GM21360 (cell line): ENCODE measurements around the gene SLC2A9.

Experiments
- ATAC-seq: cut with Tn5 transposase; IDR thresholded peaks from one replicate; pipeline ENCODE4 v1.9.1; 2021; ENCODE audit warnings: mild to moderate bottlenecking, moderate library complexity; ENCODE audit not compliant: unreplicated experiment

SLC2A9 gene

DNA sequence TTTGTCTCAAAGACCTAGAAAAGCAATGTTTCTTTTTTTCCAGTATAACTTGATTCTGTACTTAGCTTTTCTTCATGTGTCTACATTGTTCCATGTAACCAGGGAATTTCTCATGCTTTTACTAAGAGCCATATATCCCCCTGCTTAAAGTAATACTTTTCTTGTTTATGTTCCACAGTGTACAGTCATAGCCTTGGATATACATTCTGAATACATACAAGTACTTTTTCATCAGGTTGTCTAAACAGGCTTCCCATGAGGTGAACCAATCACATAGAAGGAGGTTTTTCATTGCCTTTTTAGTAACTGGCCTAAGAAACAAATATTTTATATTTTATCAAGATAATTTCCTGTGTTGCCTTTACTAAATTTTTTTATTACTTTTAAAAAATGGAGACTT, 52.8 kb downstream of the SLC2A9 start:
- no peak for ATAC-seq

DNA sequence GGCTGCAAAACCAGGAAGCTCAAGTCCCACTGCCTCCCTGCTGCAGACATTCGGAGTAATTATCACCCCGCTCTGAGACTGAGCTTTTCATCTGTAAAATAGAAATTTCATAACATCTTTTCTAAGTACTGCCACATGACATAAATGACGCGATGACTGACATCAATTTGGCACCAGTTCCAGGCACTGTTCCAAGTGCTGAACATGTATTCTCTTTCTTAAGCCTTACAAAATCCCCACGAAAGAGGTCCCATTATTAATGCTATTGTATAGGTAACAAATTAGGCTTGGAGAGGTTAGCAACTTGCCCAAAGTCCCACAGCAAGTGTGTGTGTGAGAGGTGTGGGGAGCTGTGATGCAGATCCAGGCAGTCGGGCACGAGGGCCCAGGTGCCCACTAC, 56.4 kb downstream of the SLC2A9 start:
- ATAC-seq, result no peak

DNA sequence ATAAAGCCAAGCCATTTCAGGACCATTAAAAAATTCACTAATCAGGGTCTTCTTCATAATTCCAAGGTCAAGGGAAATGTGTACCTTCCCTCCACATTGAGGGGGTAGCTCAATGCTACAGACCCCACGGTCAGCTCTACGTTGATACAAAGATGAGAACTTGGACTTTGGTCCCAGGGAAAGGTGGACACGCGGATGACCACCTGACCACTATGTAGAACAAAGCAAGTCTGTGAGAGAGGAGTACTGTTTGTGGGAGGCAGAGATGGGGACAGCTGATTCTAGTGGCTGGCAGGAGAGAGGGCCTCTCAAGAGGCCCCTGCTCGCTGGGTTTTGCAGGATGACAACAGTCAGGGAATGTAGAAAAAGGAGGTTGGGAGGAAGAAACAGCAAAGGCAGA, 58.0 kb downstream of the SLC2A9 start:
- ATAC-seq, result no peak

DNA sequence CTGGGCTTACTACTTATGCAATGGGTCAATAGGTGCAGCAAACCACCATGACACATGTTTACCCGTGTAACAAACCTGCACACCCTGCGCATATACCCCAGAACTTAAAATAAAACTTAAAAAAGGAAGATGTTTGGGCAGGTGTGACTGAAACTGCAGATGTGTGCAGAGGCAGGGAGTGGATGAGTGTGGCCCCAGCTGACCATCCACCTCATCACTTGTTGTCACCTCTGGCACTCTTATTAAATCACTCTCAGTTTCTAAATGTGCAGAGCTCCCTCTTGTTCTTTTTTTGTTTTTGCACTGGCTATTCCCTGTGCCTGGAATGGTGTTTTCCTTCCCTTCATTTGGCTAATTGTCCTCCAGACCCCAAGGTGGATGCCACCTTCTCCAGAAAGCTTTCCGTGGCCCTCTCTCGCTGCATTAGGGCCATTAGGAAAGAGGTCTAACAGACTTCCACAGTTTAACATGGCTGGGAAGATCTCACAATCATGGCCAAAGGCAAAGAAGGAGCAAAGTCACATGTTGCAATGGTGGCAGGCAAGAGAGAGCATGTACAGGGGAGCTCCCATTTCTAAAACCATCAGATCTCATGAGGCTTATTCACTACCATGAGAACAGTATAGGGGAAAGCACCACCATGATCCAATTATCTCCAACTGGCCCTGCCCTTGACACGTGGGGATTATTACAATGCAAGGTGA, 58.5 kb downstream of the SLC2A9 start:
- no peak for ATAC-seq

DNA sequence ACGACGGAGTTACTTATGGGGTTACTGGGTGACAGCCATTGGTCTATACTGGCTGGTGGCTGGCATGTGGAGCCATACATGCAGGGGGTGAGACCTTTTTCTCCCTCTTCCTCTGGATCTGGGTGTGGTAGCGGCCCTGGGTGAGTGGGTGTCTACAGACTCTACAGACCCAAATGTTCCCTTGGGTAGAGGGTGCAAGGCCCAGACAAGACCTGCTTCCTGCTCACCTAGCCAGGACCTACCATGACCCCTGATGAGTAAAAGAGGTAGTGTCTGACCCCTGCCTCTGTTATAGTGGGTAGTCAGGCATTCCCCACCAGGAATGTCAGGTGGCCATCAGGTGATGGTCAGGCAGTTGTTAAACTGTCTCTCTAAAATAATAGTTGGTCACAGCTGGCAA, 66.8 kb downstream of the SLC2A9 start:
- no peak for ATAC-seq

DNA sequence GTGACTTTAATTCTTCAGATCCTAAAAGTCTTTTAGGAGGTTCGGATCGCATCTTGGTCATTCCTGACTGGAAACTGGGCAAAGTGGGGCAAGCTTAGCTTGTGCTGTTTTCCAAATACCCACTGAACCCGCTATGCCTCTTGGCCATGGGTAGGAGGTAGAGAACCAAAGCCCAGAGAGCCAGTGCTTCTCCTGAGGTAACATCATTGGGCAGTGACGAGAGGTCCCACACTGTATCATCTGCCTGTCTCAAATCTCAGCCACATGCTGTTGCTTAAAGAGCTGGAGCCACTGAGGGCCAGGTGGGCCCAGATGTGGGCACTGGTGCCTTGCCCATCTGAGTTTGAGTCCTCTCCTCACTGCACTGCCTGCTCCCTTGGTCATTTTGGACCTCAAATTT, 68.2 kb downstream of the SLC2A9 start:
- ATAC-seq, result no peak

DNA sequence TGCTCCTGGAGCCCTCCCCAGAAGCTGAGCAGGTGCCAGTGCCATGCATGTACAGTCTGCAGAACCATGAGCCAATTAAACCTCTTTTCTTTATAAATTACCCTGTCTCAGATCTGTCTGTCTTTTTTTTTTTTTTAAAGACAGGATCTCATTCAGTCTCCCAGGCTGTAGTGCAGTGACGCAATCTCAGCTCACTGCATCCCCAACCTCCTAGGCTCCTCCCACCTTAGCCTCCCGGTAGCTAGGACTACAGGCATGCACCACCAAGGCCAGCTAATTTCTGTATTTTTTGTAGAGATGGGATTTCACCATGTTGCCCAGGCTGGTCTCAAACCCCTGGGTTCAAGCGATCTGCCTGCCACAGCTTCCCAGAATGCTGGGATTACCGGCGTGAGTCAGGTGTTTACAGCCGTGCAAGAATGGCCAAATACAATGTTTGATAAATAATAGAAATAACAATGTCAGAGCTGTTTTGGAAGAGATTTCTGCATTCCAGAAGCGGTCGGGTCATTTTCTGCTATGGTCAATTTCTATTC, 68.8 kb downstream of the SLC2A9 start:
- ATAC-seq, result no peak

DNA sequence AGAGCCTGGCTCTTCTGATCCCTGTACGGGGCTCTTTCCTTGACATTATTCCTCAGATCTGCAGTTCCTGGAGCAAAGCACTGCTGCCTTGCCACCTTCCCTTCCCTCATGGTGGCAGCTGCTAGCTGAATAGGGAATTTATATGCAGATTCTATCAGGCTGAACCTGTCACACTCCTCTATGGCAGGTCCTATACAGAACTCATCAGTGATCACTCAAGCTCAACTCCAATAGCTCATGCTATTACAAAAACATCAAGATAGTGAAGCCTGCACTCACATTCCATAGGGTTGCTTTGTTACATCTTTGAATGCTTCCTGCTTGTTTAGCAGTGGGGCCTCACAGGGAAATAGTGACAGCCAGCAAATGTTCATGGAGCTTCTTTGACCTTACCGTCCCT, 71.7 kb downstream of the SLC2A9 start:
- no peak for ATAC-seq

DNA sequence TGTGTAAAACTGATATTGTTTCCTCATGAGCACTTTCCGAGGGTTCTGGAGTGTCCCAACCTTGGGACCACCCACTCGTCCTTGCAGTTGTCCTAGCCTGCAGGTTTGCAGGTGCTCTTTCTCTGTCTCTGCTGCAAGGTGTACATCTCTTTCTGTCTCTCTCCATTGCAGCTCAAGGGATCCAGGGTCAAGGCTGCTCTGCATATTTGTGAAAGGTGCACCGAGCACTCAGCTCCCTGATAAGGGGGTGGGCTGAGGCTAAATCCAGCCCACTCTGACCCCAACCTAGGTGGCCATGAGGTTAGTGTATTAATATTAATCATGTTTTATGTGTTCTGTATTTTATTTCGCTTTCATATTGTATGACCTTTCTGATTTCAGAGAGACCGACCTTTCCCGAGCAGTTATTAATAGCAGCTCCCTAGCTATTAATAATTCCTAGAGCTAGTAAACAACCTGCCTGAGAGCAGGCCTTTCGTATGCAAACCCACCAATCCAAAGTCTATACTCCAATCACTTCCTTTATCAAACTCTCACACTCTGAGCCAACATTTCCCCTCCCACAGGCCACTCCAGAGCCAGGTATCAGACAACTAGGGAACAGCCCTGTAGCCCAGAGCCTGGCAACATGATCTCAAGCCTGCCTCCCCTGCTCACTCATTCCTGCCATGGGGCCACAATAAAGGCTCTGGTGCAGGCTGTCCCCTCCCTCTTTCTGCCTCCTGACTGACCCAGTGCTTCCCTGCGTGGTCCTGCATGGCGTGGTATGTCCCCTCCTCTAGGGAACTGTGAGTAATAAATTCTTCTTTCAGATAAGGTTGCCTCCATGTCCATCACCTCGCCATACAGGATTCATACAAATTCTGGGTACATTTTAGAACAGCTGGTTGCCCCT, 73.9 kb downstream of the SLC2A9 start:
- no peak for ATAC-seq

DNA sequence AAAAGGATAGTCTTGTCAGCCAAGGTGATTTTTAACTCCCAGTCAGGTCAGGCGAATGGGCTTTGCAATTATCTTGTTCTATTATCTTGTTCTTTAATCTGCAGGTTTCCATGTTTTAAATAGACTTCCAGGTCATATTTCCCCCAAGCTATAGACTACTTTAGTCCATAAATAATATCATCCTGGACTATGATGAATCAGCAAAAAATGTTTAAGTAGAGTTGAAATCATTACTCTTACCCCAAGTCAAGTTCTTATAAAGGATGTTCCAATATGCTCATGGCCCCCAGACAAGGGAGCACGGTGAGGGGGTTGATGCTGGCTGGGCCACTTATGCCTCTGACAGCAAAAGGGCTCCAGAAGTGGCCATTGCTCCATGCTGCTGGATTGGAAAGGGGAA, 75.1 kb downstream of the SLC2A9 start:
- no peak for ATAC-seq

DNA sequence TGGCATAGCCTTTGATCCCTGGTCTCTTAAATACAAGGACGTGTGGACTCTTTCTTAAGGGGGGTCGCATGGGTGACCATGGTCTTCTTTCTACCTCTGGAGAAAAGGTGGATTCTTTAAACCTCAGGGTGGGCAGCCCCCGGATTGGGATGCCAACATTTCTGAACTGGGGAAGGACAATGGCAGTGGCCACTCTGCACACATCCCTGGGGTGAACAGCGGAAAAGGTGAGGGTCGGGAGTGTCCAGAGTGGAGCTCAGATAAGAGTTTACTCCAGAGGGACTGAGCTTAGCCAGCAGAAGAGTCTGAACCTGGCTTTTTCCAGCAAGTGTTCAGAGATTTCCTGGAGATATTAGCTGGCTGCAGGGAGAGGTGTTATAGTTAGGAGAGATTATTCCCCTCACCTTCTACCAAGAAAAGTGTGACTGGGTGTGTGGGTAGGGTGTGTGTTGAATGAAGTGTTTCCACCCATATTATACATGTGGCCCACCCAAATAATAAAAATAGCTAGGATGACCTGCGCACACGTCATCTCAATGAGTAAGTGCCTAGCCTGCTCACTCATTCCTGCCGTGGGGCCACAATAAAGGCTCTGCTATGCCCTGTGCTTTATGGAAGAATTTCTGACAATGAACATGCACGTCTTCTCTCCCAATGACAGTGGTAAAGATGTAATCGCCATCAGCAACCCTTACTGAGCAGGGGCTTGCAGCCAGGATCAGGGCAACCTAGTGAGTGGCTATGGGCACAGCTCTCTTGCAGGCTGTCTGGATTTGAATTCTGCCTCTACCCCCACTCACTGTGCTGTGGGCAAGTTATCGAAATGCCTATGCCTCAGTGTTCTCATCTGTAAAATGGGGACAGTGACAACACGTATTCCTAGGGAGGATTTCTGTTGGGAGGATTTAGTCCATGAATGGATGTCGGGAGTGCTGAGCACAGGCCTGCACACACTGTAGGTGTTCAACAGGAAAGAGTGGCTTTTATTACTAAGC, 76.6 kb downstream of the SLC2A9 start:
- ATAC-seq, result no peak

DNA sequence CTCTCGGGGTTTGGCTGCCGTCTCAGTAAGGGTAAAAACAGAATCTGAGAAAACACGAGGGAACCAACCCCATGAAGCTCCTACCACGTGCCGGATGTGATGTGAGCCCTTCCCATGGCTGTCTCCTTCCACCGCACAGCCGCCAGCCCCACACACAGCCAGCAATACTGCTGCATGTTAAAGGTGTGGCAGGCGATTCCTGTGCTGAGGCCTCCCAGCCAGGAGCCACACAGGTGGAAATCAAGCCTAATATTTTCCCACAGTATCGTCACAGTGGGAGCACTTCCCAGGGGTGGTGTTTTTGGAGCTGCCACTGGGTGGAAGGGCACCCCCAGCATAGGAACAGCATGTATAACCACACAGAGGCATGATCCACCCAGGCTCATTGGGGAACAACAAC, 77.5 kb downstream of the SLC2A9 start:
- ATAC-seq, result no peak

DNA sequence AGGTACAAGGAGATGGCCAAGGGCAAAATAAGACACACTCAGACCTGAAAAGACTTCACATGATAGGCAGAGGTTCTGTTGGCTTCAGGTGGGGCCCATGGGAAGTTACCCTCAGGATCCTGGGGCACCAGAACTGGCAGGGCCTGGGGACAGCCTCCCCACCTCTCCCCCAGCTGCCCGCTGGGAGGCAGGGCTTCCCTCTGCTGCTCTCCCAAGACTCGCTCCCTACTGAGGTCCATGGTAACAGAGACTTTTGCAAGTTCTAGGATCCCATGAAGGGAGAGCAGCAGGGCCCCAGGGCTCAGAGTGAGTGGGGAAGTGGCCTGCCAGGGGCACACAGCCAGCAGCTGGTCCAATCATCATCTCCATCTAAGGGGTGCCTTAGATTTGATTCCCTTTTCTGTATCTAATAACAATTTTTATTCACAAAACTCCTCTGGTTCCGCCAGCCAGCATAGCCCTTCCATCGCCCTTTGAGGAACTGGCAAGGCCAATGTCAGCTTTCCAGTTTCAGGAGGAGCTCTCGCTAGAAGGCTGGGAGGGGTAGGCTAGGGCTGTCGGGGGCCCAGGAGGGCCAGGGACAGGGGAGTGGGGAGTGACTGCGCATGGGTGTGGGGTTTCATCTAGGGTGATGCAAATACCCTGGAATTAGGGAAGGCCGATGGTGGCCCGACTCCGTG, 78.2 kb downstream of the SLC2A9 start:
- no peak for ATAC-seq

DNA sequence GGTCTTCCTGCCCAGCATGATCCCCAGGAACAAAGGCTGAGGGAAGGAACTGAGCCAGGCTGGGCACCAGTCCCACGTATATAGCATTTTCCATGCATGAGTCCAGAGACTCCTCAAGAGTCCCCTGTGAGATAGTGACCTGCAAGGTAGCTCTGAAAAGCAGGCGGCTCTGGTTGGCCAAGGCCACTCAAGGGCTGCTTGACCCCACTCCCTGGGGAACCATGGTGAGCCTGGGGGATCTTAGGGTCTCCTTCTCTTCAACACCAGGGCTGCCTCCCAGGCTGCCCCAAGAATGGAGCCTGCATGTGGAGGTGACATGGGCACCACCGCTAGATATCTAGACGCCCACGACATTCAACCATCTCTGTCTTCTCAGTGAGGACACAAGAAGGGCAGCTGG, 79.2 kb downstream of the SLC2A9 start:
- no peak for ATAC-seq

DNA sequence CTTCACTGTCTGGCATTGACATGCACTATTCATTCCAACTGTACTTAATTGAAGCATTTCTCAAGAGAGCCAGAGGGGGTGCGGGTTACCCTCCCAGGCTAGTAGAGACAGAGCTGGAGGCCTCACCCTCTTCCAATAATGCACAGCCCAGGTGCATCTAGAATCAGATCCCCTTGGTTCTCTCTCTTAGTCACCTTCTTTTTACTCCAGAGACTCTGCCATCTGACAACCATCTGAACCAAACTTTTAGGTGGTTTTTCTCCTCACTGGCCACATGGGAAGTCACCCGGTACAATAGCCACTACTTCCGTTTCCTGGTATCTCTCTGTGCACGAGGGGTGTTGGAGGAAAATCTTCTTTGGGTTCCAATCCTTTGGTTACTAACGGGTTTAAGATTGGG, 81.3 kb downstream of the SLC2A9 start:
- no peak for ATAC-seq

DNA sequence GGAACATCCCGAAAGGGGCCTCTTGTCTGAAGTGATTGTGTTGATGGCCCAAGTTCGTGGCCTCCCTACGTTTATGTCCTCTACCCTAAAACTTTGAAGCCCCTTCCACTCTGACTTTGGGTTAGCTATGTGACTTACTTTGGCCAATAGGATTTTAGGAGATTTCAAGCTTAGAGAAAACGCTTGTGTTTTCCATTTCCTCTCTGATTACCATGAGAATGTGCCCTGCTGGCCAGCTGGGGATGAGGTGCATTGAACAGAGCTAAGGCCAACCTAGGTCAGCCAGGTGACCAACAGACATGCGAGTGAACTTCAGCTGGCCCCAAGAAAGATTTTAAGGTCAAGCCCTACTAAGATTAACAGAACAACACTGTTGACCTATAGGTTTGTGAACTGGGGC, 82.4 kb downstream of the SLC2A9 start:
- ATAC-seq, result no peak

DNA sequence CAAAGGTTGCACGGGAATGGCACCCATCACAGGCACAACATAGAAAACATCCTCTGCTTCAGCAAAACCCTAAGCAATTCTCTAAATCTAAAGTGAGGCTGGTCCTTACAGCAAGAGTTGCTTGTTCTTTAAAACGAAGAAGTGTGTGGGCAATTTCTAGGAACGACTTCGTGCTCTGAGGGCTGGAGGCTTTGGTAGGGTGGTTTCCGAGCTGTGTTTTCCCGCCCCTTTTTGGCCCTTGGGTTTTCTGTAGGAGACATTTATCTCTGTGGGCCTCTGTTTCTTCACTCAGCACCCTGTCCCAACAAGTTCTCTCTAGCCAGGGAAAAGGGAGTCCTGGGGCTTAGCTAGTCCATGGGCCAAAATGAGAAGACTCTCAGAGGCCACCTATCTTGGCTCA, 84.2 kb downstream of the SLC2A9 start:
- ATAC-seq, result no peak

DNA sequence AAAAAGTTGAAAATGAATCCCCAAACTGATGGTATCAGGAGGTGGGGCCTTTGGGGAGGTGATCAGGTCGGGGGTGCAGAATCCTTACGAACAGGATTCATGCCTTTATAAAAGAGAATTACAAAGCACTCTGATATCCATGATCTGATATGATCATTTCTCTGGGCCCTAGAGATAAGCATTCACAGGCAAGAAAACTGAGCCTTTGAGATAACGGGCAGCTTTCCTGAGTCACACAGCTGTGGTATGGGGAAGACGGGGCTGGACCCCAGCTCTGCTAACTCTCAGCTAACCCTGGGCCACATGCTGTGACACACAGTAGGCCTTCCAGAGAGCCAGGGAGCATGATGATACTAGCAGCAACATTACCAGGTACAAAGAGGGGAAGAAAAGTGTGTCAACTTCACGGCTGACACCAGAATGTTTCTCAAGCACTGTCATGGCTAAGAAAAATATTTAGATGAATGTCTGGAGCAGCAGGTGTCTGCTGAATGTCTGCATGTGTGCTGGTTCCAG, 85.1 kb downstream of the SLC2A9 start:
- no peak for ATAC-seq

DNA sequence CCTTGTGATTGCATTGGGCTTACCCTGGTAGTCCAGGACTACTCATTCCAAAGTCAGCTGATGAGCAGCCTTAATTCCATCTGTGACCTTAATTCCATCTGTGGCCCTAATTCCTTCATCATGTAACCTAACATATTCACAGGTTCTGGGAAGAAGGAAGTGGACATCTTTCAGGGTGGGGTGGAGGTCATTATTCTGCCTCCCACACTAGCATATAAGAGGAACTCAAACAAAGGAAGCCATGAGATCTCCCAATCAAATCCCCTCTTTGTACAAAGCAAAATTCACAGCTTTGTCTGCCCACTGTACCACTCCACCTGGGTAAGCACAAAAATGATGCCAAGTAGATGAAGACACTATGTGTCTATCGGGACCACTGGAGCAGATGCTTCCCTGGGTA, 87.3 kb downstream of the SLC2A9 start:
- no peak for ATAC-seq

DNA sequence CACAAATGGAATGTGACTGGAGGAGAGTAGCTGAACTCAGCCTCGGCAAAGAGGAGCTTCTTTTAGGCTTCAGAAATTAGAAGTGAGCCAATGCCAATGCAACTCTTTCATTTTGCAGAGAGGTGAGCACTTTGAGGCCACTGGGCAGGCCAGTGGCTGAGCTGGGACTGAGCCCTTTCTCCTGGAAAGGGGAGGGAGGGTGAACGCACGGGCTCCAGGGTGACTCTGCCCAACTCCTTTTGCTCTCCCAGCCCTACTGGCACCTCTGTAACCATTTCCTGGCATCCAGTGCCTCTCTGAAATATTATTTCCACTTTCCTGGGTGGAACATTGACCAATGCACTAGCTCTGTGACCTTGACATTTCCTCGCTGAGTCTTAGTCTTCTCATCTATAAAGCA, 88.1 kb downstream of the SLC2A9 start:
- ATAC-seq, result no peak
